ENCODE measurements around the gene USH2A.

DNA sequence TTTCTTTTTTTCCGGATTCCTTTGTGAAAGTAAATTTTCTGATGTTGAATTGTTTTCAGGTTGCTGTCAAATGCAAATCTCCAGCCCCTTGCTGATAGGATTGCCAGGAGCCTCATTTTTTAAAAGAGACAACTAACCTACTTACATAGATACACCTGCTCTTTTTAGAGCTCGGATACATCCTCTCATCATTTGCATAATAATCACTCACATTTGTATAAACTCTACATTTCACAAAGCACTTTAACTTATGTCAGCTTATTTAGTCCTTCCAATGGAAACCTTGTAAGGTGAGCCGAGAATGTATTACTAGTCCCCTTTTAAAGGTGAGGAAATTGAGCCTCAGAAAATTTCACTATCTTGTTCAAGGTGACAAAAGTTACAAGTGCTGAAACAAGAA, 771.4 kb downstream of the USH2A start:
- TF ChIP-seq POLR2AphosphoS5 (IDR thresholded peaks at IDR 0.05; ENCODE audit: low read depth, low read length) (no peak), POLR2A (IDR thresholded peaks at IDR 0.05; ENCODE audit: low read depth, low read length) (no peak), TAF1 (IDR thresholded peaks at IDR 0.05; ENCODE audit: borderline replicate concordance, low read depth, low read length) (no peak)
